A549 (cell line): Measurements from ENCODE around the gene PPP5C.

Source experiments
- CEBPB ChIP-seq, 2 experiments: fragments of >200 bp in 1 of 2; sonication (Bioruptor Twin) in 1 of 2; formaldehyde crosslinking in 1 of 2; IDR thresholded peaks; 2 replicates each; pipeline ENCODE4 v1.6.1; 2012 to 2016
- EP300 ChIP-seq, 2 experiments: fragments of >200 bp; sonication (Bioruptor Twin); formaldehyde crosslinking; IDR thresholded peaks; 2 replicates in 1 of 2; 3 replicates in 1 of 2; pipeline ENCODE4 v1.6.1; 2016 to 2017
- MAFK ChIP-seq: fragments of 450-650 bp; IDR thresholded peaks from 2 replicates; pipeline ENCODE4 v1.6.1; 2014; ENCODE audit not compliant: partially characterized antibody
- MAZ ChIP-seq: fragments of 150-350 bp; IDR thresholded peaks from 2 replicates; pipeline ENCODE4 v1.6.1; 2014; ENCODE audit warnings: antibody characterized with exemption, low read depth, low read length, borderline replicate concordance
- POLR2A ChIP-seq: IDR thresholded peaks from 2 replicates; pipeline ENCODE4 v1.6.1; 2012; ENCODE audit warnings: mild to moderate bottlenecking, low read length
- TF ChIP-seq, protein P1 (sequence below): fragments of >200 bp; sonication (Bioruptor Twin); formaldehyde crosslinking; IDR thresholded peaks from 3 replicates; pipeline ENCODE4 v1.5.1; 2016
- TF ChIP-seq, protein P2 (sequence below): IDR thresholded peaks from 2 replicates; pipeline ENCODE4 v1.6.1; 2012

DNA sequence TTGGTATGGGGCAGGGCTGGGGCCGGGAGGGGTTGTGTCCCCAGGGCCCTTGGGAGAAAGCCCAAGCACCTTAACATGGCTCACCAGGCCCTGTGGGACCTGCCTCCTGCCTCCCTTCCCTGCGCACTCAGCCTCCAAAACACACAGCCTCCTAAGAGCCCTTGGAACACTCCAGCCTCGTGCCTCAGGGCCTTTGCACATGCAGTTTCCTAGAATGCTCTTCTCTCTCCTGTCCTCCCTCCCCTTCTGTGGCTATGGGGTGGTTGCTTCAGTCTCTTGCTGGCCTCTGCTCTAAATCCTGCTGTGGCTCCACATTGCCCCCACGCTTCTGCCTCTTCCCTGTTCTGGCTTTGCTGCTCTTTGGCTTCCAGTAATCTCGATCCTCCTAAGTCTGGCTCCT is 26.3 kb upstream of the PPP5C start:
- TF ChIP-seq, protein P1, sequence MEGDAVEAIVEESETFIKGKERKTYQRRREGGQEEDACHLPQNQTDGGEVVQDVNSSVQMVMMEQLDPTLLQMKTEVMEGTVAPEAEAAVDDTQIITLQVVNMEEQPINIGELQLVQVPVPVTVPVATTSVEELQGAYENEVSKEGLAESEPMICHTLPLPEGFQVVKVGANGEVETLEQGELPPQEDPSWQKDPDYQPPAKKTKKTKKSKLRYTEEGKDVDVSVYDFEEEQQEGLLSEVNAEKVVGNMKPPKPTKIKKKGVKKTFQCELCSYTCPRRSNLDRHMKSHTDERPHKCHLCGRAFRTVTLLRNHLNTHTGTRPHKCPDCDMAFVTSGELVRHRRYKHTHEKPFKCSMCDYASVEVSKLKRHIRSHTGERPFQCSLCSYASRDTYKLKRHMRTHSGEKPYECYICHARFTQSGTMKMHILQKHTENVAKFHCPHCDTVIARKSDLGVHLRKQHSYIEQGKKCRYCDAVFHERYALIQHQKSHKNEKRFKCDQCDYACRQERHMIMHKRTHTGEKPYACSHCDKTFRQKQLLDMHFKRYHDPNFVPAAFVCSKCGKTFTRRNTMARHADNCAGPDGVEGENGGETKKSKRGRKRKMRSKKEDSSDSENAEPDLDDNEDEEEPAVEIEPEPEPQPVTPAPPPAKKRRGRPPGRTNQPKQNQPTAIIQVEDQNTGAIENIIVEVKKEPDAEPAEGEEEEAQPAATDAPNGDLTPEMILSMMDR, result no peak
- TF ChIP-seq CEBPB (IDR thresholded peaks at IDR 0.05), result no peak
- no peak for TF ChIP-seq MAZ
- TF ChIP-seq POLR2A, result no peak
- TF ChIP-seq EP300 (IDR thresholded peaks at IDR 0.05), result no peak
- no peak for TF ChIP-seq MAFK
- TF ChIP-seq, protein P2, sequence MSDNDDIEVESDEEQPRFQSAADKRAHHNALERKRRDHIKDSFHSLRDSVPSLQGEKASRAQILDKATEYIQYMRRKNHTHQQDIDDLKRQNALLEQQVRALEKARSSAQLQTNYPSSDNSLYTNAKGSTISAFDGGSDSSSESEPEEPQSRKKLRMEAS, result no peak
